CD4-positive, alpha-beta T cell treated with Interleukin-12 subunit alpha and Interleukin-12 subunit beta, for 1 hour (primary cell): ENCODE measurements around the gene ABI1.
A peak's percentile ranks its signal among the peaks of the same experiment; 100 is the strongest.

ENCODE experiments used
- DNase-seq: peaks from one replicate; pipeline ENCODE4 v3.0.0-alpha.2; 2020

ABI1 gene

GRCh38 chr10:26844396-26844975, 16.3 kb downstream of the ABI1 start:
- no peak for DNase-seq

DNA sequence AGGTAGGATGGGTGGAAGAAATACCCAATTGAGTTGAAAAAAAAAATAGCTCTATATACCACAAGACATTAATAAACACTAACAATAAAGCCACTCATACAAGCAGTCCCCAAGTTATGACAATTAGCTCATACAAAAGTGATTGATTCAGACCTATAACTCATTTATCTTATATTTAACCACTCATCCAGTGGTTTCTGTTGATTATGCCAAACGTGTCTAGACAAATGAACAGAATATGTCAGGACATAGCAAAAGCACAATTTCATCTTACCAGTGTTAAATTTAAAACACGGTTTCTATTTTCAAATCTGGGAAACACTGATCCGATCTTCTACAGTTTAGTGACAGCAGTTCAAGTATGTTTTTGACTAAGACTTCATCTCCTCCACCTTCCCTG, 17.0 kb downstream of the ABI1 start:
- DNase-seq, result no peak

GRCh38 chr10:26841733-26842317, 18.9 kb downstream of the ABI1 start:
- DNase-seq, result peak; percentile 17

- no peak for DNase-seq
These were observed 19.6 kb downstream of the ABI1 start for GRCh38 chr10:26840938-26841732.

DNA sequence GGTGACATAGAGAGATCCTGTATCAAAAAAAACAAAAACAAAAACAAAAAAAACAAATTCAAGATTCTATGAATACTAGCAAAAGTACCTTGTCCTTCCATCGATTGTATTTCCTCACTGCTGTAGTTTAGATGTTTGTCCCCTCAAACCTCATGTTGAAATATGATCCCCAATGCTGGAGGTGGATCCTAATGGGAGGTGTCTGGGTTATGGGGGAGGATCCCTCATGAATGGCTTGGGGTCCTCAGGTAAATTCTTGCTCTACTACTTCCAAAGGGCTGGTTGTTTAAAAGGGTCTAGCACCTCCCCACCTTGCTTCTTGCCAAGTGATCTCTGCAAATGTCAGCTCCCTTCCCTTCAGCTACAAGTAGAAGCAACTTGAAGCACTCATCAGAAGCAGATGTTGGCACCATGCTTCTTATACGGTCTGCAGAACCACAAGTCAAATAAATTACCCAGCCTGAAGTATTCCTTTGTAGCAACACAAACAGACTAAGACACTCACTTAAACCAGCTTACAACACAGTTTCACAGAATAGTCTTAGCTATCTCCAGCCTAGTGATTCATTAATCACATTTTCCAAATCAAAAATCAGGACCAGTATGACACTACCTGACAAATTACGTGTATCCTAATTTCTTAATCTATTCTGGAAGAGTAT, 20.7 kb downstream of the ABI1 start:
- no peak for DNase-seq

- DNase-seq, result no peak
These were observed 23.6 kb downstream of the ABI1 start for GRCh38 chr10:26837139-26837538.

DNA sequence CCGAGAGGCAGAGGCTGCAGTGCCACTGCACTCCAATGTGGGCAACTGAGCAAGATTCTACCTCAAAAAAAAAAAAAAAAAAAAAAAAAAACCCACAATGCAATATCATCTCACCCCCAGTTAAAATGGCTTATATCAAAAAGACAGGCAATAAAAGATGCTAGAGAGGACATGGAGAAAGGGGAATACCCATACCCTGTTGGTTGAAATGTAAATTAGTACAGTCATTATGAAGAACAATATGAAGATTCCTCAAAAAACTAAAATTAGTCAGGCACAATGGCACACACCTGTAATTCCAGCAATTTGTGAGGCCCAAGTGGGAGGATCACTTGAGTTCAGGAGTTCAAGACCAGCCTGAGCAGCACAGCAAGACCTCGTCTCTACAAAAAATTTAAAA, 25.7 kb downstream of the ABI1 start:
- no peak for DNase-seq

- no peak for DNase-seq
These were observed 27.8 kb downstream of the ABI1 start for GRCh38 chr10:26832960-26833359.

- DNase-seq, result no peak
These were observed 28.8 kb downstream of the ABI1 start for GRCh38 chr10:26831936-26832335.

GRCh38 chr10:26829810-26830515, 30.8 kb downstream of the ABI1 start:
- no peak for DNase-seq

- DNase-seq, result no peak
These were observed 36.6 kb downstream of the ABI1 start for GRCh38 chr10:26824015-26824690.

DNA sequence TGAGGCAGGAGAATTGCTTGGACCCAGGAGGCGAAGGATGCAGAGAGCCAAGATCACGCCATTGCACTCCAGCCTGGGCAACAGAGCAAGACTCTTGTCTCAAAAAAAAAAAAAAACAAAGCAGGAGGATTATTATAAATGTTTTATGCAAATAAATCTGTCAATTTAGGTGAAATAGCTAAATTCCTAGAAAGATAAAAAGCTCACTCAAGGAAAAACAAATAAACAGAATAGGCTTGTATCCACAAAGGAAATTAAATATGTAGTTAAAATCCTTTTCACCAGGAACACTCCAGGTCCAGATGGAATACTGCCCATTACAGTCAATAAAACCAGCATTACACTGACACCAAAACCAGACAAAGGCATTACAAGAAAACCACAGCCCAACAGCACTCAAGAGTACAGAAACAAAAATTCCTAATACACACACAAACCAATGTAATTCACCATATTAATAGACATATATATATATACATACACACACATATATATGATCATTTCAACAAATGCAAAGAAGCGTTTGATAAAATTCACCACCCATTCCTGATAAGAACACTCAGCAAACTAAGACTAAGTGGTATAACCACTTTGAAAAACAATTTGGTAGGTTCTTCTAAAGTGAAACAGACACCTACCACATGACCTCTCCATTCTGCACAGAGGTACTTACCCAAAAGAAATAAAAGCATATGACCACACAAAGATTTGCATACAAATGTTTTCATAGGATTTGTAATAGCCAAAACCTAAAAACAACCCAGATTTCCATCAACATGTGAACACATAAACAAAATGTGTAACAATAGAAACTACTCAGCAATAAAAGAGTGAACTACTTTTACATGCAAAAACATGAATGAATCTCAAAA, 38.8 kb downstream of the ABI1 start:
- DNase-seq, result no peak

DNA sequence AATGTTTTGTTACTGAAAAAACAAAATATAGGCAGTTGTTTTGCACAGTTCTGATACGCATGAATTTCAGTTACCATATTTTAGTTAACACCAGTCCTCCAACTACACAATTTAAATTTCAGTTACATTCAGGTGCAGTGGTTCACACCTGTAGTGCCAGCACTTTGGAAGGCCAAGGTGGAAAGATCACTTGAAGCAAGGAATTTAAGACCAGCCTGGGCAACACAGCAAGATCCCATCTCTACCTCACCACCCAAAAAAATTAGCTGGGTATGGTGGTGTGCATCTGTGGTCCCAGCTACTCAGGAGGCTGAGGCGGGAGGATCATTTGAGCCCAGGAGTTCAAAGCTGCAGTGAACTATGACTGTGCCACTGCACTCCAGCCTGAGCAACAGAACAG, 45.3 kb downstream of the ABI1 start:
- DNase-seq, result no peak

DNA sequence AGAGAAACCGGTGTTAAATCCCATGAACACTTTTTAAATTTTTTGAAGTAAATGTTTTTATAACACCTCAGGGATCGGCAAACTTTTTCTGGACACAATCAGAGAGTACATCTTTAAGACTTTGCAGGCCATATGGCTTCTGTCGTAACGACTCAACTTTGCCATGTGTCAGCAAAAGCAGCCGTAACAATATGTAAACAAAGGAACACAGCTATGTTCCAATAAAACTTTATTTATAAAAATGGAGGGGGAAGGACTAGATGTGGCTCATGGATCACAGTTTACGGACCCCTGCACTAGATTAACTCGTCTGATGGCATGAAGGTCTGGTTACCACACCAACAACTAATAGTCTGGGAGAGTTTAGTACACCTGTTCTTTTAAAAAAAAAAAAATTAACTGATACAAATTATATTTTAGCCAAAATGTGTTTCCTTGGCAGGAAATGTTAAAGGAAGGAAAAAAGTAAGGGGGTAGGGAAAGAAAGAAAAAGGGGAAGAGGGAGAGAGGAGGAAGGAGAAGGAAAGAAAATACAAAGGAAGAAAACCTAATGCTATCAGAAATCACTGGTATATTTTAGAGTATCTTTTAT, 50.2 kb downstream of the ABI1 start:
- DNase-seq, result no peak

- DNase-seq, result no peak
These were observed 50.8 kb downstream of the ABI1 start for GRCh38 chr10:26809973-26810372.

- no peak for DNase-seq
These were observed 53.2 kb downstream of the ABI1 start for GRCh38 chr10:26807532-26807931.

DNA sequence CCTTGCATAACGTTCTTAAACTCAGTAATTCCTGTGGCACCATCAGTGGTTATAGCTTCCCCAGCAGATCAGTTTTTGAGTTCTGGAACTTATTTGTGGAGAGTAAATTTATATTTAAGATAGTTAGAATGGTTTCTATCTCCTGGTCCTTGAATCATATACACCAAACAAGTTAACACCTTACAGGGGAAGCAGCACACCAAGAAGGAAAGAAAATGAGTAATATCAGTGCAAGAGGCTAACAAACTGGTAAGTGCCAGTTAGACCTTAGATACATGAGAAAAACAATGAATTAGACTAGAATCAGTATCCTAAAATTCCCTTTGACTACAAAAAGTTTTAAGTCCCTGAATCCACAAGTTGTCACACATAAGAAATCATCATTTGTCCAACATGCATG, 54.2 kb downstream of the ABI1 start:
- no peak for DNase-seq

- no peak for DNase-seq
These were observed 55.1 kb downstream of the ABI1 start for GRCh38 chr10:26805567-26806245.

DNA sequence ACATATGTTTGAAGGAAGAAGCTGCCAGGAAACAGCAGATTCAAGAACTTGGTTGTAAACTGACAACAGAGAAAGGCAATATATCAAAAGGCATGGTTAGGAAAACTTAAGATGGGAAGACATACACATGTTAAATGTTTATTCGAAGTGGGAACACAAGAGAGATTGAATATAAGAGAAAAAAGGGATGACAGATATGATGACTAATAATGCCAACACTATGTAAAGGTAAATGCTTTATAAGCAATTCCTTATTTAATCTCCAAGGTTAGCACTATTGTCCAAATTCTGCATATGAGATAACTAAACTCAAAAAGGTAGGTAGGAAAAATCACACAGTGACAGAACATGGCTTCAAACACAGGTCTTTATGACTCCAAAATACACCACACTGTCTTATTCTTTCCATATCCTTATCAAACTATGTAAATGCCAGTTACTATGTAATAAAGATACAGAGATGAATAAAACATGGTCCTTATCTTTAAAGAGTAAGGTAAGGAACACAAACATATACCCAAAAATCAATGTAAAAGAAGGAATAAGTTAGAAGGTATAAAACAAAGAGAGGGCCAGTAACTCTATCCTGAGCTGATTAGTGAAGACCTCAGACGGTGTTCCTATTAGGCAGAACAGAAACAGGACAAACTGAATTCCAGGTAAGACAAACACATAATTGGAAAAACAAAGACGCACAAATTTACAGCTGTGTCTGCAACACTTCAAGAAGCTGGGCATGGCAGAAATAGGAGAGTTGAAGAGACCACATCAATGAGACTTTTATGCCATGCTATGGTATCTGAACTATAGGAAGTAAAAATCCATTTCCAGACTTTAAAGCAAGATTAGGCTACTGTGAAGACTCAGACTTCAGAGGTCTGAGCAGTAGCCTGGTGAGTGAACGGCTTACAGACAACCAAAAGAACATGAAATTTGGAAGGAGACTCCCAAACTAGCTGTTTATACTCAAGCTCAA, 56.1 kb downstream of the ABI1 start:
- DNase-seq, result no peak
